Stimulated activated naive CD8-positive, alpha-beta T cell treated with anti-CD3 and anti-CD28 coated beads, Interleukin-15, Interleukin-2, amounts not matched to agents 100 ng/mL and 50 ng/mL, for 24 hours (primary cell): ENCODE data around the gene EIF4E3.

Experiments used
- H3K27ac Mint-ChIP-seq: one replicate; pipeline ENCODE4 v1.8.0; 2021; ENCODE audit warnings: mild to moderate bottlenecking, mixed read lengths
- H3K27me3 Mint-ChIP-seq: one replicate; pipeline ENCODE4 v1.8.0; 2021; ENCODE audit warnings: mixed read lengths
- H3K36me3 Mint-ChIP-seq: one replicate; pipeline ENCODE4 v1.8.0; 2021; ENCODE audit warnings: low read depth, mixed read lengths
- H3K4me1 Mint-ChIP-seq: one replicate; pipeline ENCODE4 v1.8.0; 2021; ENCODE audit warnings: low read depth, mixed read lengths
- H3K4me3 Mint-ChIP-seq: one replicate; pipeline ENCODE4 v1.8.0; 2021; ENCODE audit warnings: mild to moderate bottlenecking, mixed read lengths
- H3K9me3 Mint-ChIP-seq: one replicate; pipeline ENCODE4 v1.8.0; 2021; ENCODE audit warnings: mixed read lengths

The EIF4E3 gene

DNA sequence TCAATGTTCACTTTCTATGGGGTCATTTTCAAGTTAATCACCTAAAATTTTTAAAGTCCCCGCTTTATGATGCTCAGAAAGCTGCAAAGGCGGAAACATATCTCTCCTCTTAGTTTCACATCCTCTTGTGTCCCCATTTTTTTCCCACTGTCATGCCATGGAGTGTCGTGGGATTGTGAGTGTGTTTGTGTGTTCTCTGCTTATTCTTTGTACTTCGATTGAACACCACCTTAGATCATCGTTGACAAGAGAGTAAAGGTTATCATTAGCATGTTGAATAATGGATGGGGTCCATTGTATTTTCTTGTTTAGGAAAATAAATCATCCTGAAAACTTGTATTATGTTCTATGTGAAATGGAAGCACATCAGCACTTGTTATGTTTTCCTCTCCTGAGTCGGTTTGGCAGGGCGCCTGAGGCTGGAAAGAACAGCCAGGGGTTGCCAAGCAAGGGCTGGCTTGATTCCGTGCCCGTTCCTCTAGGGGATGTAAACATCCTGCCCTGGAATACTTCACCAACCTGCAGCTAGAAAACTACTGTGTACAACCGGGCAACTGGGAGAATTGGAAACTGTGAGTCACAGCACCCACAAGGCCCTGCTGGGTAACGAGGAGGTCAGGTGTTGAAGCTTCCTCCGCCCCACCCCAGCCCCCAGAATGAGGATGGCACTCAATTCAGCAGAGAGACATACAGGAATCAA is 67.2 kb downstream of the EIF4E3 start:
- H3K27ac Mint-ChIP-seq = no peak overlapping the region
- no peak overlapping the region for H3K4me3 Mint-ChIP-seq
- H3K9me3 Mint-ChIP-seq = no peaks in the 10 kb centered on the region
- peaks cover 28% of the 10 kb centered on the region for H3K4me1 Mint-ChIP-seq
- no peaks in the 10 kb centered on the region for H3K36me3 Mint-ChIP-seq
- no peaks in the 10 kb centered on the region for H3K27me3 Mint-ChIP-seq

DNA sequence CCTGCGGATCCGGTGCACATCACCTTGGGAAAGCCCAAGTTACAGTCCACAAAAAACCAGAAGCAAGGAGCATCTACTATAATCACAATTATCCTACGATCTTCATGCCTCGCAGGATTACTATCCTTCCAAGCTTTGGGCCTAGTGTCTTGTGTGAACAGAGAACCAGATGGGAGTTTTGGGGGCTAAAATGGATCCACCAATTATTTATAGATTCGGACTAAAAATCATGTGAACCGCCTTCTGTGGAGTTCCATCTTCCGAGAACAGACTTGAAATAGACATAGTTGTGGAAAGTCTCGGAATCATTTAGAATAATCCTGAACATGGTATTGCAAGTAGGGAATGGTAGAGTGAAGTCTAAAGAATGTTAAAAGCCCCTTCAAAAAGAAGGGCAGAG is 70.1 kb downstream of the EIF4E3 start:
- Mint-ChIP-seq H3K27me3 (no peaks in the 10 kb centered on the region), H3K4me3 (no peak overlapping the region), H3K4me1 (peaks cover 17% of the 10 kb centered on the region), H3K36me3 (no peaks in the 10 kb centered on the region), H3K9me3 (no peaks in the 10 kb centered on the region), H3K27ac (no peak overlapping the region)

DNA sequence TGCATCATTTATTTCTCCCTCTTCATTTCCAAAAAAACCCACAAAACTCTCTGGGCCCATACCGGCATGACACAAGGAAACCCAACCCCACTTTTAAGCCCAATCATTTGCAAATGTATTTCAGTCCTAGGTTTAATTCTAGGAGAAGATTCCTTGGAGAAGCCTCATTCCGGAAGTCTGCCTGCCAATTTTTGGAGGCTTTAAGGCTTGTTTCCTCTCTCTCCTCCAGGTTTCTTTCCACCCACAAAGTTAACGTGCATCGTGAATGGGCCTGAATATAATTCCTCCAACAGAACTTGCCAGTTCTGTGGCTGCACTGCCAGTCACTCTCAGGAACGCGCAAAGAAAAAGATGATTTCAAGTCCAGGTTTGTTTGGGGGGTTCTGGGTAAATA is 71.8 kb downstream of the EIF4E3 start:
- Mint-ChIP-seq H3K27me3 (no peaks in the 10 kb centered on the region), H3K4me1 (peaks cover 7% of the 10 kb centered on the region), H3K36me3 (no peaks in the 10 kb centered on the region), H3K27ac (no peak overlapping the region), H3K4me3 (no peak overlapping the region), H3K9me3 (no peaks in the 10 kb centered on the region)

DNA sequence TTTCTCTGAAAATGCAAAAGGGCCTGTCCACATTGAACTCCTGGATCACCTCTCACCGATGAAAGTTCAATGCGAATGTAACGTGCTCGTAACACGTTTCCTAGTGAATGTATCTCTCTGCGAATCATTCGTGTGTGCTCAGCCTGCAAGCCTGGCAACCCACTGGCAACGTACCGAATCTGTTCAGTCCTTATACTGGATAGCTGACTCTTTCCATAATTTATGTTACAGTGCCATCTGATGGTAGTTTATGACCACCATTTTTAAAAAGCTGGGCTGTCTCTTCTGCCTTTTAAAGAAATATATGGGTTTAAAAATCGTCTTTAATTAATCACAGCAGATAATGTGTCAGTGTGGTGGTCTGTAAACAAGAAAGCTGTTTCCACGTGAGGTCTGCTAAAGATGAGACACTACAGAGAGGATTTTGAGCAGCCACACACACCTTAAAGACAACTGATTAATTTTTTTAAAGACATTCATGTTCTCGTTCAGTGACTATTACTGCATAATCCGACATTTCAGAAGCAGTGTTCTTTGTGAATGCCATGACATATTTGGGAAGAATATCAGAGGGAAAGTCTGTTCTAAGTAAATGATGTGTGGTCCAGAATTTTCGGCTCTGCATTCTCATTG is 72.3 kb downstream of the EIF4E3 start:
- Mint-ChIP-seq H3K4me3 (no peak overlapping the region), H3K4me1 (peaks cover 5% of the 10 kb centered on the region), H3K9me3 (no peaks in the 10 kb centered on the region), H3K27me3 (no peaks in the 10 kb centered on the region), H3K36me3 (no peaks in the 10 kb centered on the region), H3K27ac (no peak overlapping the region)

DNA sequence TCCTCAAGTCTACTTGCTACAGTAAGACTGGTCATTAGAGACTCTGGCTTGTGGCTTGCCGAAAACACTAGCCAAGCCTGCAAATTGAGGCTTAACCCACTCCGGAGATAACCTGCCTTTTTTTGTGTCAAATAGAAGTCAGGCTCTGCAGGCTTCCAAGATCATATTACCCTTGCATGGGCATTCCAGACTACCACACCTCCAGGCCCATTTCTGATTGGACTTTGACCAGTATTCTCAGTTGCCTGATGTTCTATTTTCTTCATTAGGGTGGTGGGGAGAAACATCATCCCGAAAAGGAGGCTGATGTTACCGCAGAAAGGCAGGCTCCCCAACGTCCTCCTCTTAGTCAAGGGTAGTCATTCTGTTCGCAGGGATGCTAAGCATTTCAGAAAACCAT is 73.6 kb downstream of the EIF4E3 start:
- H3K4me3 Mint-ChIP-seq = no peak overlapping the region
- no peaks in the 10 kb centered on the region for H3K27me3 Mint-ChIP-seq
- H3K36me3 Mint-ChIP-seq = no peaks in the 10 kb centered on the region
- H3K4me1 Mint-ChIP-seq = peaks cover 5% of the 10 kb centered on the region
- no peak overlapping the region for H3K27ac Mint-ChIP-seq
- no peaks in the 10 kb centered on the region for H3K9me3 Mint-ChIP-seq

DNA sequence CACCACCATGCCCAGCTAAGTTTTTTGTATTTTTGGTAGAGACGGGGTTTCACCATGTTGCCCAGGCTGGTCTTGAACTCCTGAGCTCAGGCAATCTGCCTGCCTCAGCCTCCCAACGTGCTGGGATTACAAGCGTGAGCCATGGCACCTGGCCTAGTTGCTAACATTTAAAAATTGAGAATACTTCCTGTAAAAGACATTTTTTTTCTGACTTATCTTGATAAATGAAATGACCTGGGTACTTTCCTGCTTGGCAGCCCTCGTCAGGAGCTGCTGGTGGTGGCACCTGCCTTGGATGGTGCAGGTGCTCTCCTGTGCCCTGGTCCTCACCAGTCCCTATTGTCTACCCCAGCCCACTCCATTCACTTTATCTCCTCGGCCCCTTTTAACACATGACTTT is 74.8 kb downstream of the EIF4E3 start:
- no peak overlapping the region for H3K27ac Mint-ChIP-seq
- H3K9me3 Mint-ChIP-seq = no peaks in the 10 kb centered on the region
- H3K27me3 Mint-ChIP-seq = no peaks in the 10 kb centered on the region
- no peaks in the 10 kb centered on the region for H3K36me3 Mint-ChIP-seq
- H3K4me3 Mint-ChIP-seq = no peak overlapping the region
- H3K4me1 Mint-ChIP-seq = peaks cover 5% of the 10 kb centered on the region

DNA sequence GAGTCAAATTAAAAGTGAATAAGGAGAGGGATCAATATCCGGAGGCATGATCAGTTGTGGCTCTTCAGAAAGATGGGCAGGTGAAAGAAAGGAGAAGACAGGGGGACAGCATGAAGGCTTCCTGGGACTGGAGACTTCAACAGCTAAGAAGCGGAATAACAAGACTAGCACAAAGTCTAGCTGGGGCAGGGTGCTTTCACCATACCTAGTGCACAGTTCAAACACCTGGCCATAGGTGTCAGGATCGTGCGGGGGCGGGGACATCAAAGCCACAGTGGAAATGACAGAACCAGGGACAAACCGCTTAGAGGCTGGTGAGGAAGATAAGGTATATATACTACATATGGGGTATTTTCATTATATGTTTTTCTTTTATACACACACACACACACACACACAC is 75.4 kb downstream of the EIF4E3 start:
- Mint-ChIP-seq H3K4me1 (peaks cover 5% of the 10 kb centered on the region), H3K27me3 (no peaks in the 10 kb centered on the region), H3K36me3 (no peaks in the 10 kb centered on the region), H3K27ac (no peak overlapping the region), H3K9me3 (no peaks in the 10 kb centered on the region), H3K4me3 (no peak overlapping the region)

DNA sequence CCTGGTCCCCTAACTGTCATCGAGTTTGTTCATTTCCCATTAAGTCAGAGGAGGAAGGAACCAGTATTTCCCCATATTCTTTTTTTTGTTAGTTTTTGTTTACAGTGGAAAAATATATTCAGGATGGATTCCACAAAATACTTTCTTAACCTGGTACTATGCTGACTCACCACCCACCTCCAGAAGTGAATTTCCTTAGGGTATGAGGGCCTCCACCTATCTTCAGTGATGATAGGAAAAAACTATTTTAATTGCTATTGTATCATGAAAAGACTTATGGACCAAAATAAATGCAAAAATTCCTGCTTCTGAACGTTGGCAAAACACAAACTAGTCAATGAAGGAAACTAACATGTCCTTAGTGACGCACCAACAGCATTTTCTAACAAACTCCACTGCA is 77.5 kb downstream of the EIF4E3 start:
- Mint-ChIP-seq H3K27ac (no peak overlapping the region), H3K4me3 (no peak overlapping the region), H3K36me3 (no peaks in the 10 kb centered on the region), H3K4me1 (peaks cover 5% of the 10 kb centered on the region), H3K27me3 (no peaks in the 10 kb centered on the region), H3K9me3 (no peaks in the 10 kb centered on the region)

DNA sequence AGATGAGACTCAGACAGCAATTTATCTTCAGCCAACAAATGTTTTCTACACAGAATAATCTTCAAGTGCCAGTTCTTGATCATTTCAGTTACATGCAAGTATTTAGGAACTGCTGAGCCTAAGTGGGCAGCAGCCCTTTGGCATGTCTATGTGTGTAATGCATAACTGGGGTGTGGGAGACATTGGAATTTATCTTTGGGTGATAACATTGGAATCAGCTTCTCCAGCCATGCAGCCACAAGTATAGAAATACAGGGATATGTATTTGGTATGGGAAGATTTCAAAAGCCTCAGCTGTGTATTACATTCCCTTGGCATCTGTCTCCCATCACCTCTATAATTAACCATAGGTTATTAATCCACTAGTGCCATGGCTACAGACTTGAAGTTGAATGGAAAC is 78.2 kb downstream of the EIF4E3 start:
- no peaks in the 10 kb centered on the region for H3K36me3 Mint-ChIP-seq
- no peak overlapping the region for H3K27ac Mint-ChIP-seq
- H3K9me3 Mint-ChIP-seq = no peaks in the 10 kb centered on the region
- peaks cover 5% of the 10 kb centered on the region for H3K4me1 Mint-ChIP-seq
- H3K27me3 Mint-ChIP-seq = no peaks in the 10 kb centered on the region
- H3K4me3 Mint-ChIP-seq = no peak overlapping the region

DNA sequence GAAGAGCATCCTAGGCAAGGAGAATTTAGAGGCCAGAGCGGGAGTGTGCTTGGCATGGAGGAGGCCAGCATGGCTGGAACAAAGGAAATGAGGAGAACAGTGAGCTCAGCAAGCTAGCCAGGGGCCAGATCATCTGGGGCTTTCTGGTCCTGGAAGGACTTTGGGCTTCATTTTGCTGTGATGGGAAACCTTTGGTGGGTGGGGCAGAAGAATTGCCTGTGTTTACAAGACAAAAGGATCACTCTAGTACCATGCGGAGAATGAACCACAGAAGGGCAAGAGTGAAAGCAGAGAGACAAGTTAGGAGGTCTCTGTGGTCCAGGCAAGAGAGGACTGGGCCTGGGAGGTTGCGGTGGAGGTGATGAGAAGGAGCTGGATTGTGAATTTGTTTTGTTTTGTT is 80.1 kb downstream of the EIF4E3 start:
- H3K27ac Mint-ChIP-seq = no peak overlapping the region
- no peaks in the 10 kb centered on the region for H3K36me3 Mint-ChIP-seq
- no peaks in the 10 kb centered on the region for H3K27me3 Mint-ChIP-seq
- H3K4me3 Mint-ChIP-seq = no peak overlapping the region
- peaks cover 5% of the 10 kb centered on the region for H3K4me1 Mint-ChIP-seq
- H3K9me3 Mint-ChIP-seq = no peaks in the 10 kb centered on the region

DNA sequence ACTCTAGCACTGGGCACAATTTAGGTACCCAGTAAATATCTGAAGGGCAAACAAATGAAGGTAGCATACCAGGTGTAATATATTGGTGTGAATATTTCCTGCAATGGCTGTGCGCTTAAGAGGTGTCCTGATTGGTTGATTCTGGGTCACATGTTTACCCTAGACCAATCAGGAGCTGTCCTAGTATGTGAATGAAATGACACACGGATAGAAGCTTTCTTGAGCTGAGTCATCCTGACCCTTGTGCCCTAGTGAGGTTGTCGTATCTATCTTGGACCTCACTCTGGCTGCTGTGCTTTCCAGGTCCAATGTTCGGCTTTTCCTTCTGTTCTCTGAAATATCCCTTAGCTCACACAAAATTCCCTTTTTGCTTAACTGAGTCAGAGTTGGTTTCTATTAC is 83.5 kb downstream of the EIF4E3 start:
- Mint-ChIP-seq H3K9me3 (no peaks in the 10 kb centered on the region), H3K4me3 (no peak overlapping the region), H3K27me3 (no peaks in the 10 kb centered on the region), H3K36me3 (no peaks in the 10 kb centered on the region), H3K27ac (no peak overlapping the region), H3K4me1 (no peaks in the 10 kb centered on the region)

DNA sequence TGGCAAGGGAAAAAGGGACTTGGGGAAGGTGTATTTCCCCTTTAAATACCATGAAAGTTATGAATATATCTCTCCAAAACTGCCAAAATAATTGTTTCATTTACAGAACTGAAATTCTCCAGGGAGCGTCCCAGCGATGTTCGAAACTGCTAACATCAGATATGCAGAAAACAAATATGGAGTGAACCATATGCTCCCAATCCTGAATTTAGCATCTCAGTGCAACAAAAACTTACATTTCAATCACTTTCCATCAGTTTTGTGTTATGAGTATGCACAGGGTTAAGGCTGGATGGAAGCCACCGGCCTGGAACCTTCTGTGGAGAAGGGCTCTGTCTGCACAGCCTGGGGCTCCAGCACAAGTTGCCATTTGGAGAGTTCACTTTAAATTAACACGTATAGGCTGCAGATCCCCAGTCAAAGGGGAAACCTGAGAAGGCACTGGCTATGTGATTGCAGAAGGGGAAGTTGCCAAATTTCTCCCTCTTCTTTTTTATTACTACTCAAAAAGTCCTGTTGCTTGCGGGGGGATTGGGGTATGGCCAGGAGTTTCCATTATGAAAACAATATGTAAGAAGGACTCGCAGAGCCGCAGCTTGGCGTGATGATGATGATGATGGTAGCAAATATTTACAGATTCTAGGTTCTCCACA is 84.7 kb downstream of the EIF4E3 start:
- no peak overlapping the region for H3K27ac Mint-ChIP-seq
- no peaks in the 10 kb centered on the region for H3K9me3 Mint-ChIP-seq
- no peak overlapping the region for H3K4me3 Mint-ChIP-seq
- no peaks in the 10 kb centered on the region for H3K36me3 Mint-ChIP-seq
- no peaks in the 10 kb centered on the region for H3K27me3 Mint-ChIP-seq
- H3K4me1 Mint-ChIP-seq = no peaks in the 10 kb centered on the region

DNA sequence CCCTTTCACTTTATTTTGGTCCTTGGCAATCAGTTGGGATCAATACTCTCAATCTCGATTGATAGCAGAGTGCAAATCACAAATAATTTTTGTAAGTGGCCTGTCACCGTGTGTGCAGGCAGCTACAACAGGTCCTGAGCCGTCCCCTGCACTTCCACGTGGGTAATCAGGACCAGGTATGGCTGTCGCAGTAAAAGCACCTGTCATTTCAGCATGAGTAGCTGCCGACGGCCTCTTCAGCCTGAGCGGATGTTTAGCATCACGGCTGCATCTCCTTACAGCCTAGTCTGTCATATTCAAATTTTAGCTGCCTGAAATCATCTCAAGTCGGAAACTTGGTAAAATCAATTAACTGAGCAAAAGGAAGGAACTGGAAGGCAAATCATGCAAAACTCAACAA is 88.7 kb downstream of the EIF4E3 start:
- Mint-ChIP-seq H3K9me3 (no peaks in the 10 kb centered on the region), H3K27ac (no peak overlapping the region), H3K4me3 (no peak overlapping the region), H3K36me3 (no peaks in the 10 kb centered on the region), H3K27me3 (no peaks in the 10 kb centered on the region), H3K4me1 (no peaks in the 10 kb centered on the region)

DNA sequence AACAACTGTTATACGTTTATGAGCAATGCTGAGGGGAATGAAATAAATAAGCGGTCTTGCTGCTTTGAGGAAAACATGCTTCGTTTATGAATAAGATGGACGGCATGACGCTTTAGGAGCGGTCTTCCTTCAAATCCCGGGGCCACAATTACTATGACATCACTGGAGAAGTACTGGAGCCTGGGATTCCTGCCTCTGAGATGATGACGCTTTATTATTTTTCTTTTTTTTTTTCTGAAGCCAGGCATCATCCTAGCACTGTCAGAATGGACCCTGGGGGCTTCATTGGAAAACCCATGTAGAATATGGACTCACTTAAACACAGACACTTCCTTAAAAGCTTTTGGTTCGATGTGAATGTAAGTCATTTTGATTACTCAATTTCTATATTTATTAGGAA is 89.2 kb downstream of the EIF4E3 start:
- no peaks in the 10 kb centered on the region for H3K9me3 Mint-ChIP-seq
- H3K27me3 Mint-ChIP-seq = no peaks in the 10 kb centered on the region

DNA sequence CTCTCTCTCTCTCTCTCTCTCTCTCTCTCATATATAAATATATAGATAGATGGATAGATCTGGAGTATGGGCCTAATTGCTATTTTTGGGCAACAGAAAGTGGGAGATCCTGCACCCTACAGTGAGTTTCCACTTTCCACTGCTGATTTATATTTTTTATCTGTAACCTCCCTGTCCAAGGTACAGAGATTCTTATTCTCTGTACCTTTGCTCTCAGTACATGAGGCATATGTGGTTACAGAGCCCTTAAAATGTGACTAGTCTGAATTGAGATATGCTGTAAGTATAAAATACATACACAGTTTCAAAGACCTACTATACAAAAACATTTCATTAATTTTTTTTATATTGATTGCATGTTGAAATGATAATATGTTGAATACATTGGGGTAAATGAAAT is 90.5 kb downstream of the EIF4E3 start:
- Mint-ChIP-seq H3K36me3 (no peaks in the 10 kb centered on the region), H3K27me3 (no peaks in the 10 kb centered on the region), H3K9me3 (no peaks in the 10 kb centered on the region), H3K4me3 (no peak overlapping the region), H3K4me1 (no peaks in the 10 kb centered on the region), H3K27ac (no peak overlapping the region)

More for the DNA sequence above, 89.2 kb downstream of the EIF4E3 start:
- Mint-ChIP-seq H3K36me3 (no peaks in the 10 kb centered on the region), H3K27ac (no peak overlapping the region), H3K4me3 (no peak overlapping the region), H3K4me1 (no peaks in the 10 kb centered on the region)

DNA sequence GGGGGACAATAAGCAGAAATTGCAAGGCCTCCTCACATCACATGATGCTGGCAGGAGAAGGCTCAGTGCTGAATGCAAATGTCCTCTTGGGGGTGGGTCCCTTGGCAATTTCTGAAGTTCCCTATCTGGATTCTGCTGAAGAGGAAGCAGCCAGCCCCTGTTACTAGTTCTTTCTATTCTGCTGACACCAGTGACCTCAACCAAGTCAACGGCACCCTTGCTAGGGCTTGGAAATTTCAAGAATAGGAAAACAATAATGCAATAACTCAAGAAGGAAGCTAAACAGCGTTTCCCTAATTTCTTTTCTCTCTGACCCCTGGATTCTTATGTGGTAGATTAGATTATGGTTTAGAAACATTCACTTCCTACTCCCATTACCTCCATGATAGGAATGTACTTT is 95.5 kb downstream of the EIF4E3 start:
- H3K4me1 Mint-ChIP-seq = no peaks in the 10 kb centered on the region
- H3K4me3 Mint-ChIP-seq = no peak overlapping the region
- H3K27me3 Mint-ChIP-seq = no peaks in the 10 kb centered on the region
- peaks cover 4% of the 10 kb centered on the region for H3K9me3 Mint-ChIP-seq
- H3K36me3 Mint-ChIP-seq = no peaks in the 10 kb centered on the region
- no peak overlapping the region for H3K27ac Mint-ChIP-seq
